Large intestine (tissue), 12 donors: ENCODE results near the gene VPS41. TPM values are rescaled to one million over a fixed set of nuclear protein-coding genes. Genes with fewer than 3 reads are reported as not detected.
"Not testable (repeated sequence)": the region's sequence is repeated elsewhere in the genome, so short reads cannot be mapped to it uniquely, and the experiment has no call there.

Source experiments
- DNase-seq, 2 donors: peaks; one replicate each; pipeline versions ENCODE4 v3.0.0 to v3.0.0-alpha.2; 2013
- H3K27ac ChIP-seq: one replicate; pipeline ENCODE4 v1.5.1; 2013; ENCODE audit warnings: low read length
- H3K27me3 ChIP-seq: 2 replicates; pipeline ENCODE4 v1.6.1; 2013; ENCODE audit warnings: low read length; ENCODE audit not compliant: control insufficient read depth, insufficient read depth
- H3K36me3 ChIP-seq: 2 replicates; pipeline ENCODE4 v1.6.1; 2013; ENCODE audit warnings: low read length; ENCODE audit not compliant: control insufficient read depth, insufficient read depth
- H3K4me1 ChIP-seq: one replicate; pipeline ENCODE4 v1.6.1; 2013; ENCODE audit warnings: low read length; ENCODE audit not compliant: control insufficient read depth, insufficient read depth
- H3K4me3 ChIP-seq: one replicate; pipeline ENCODE4 v1.5.1; 2013; ENCODE audit warnings: low read length
- H3K9me3 ChIP-seq: one replicate; pipeline ENCODE4 v1.6.1; 2013; ENCODE audit warnings: mild to moderate bottlenecking, low read depth, low read length, moderate library complexity; ENCODE audit not compliant: control insufficient read depth
- WGBS: methylation state at CpG from one replicate; pipeline ENCODE4 v1.1.5; 2013; ENCODE audit warnings: low lambda C conversion rate; ENCODE audit not compliant: insufficient coverage; 5-methylcytosine and 5-hydroxymethylcytosine counted together
- long read RNA-seq, 11 donors: transcript quantifications; one replicate each; lab custom pipeline, GENCODE V29; 2026
- polyA plus RNA-seq: library from polyadenylated mRNA; unstranded; fragments of 120-200 nt; gene quantifications from one replicate; pipeline ENCODE4 v1.2.1, GENCODE V29; 2013

The VPS41 gene
- polyA plus RNA-seq, result 63.7 TPM
- long read RNA-seq, donor 1, full-length matches to known transcripts, result 2 of 2 reads
- long read RNA-seq, donor 1, partial matches to known transcripts, result 0 of 2 reads
- long read RNA-seq, donor 1, other reads (novel, unspliced or antisense), result 0 of 2 reads
- long read RNA-seq, donor 2, full-length matches to known transcripts, result 11 of 17 reads
- long read RNA-seq, donor 2, partial matches to known transcripts, result 6 of 17 reads
- long read RNA-seq, donor 2, other reads (novel, unspliced or antisense), result 0 of 17 reads
- long read RNA-seq, donor 3, full-length matches to known transcripts, result 13 of 13 reads
- long read RNA-seq, donor 3, partial matches to known transcripts, result 0 of 13 reads
- long read RNA-seq, donor 3, other reads (novel, unspliced or antisense), result 0 of 13 reads
- long read RNA-seq, donor 4, full-length matches to known transcripts, result 1 of 1 reads
- long read RNA-seq, donor 4, partial matches to known transcripts, result 0 of 1 reads
- long read RNA-seq, donor 4, other reads (novel, unspliced or antisense), result 0 of 1 reads
- long read RNA-seq, donor 5, full-length matches to known transcripts, result 6 of 6 reads
- long read RNA-seq, donor 5, partial matches to known transcripts, result 0 of 6 reads
- long read RNA-seq, donor 5, other reads (novel, unspliced or antisense), result 0 of 6 reads
- long read RNA-seq, donor 6, full-length matches to known transcripts, result 3 of 9 reads
- long read RNA-seq, donor 6, partial matches to known transcripts, result 6 of 9 reads
- long read RNA-seq, donor 6, other reads (novel, unspliced or antisense), result 0 of 9 reads
- long read RNA-seq, donor 7, full-length matches to known transcripts, result 2 of 2 reads
- long read RNA-seq, donor 7, partial matches to known transcripts, result 0 of 2 reads
- long read RNA-seq, donor 7, other reads (novel, unspliced or antisense), result 0 of 2 reads
- long read RNA-seq, donor 8, full-length matches to known transcripts, result 4 of 15 reads
- long read RNA-seq, donor 8, partial matches to known transcripts, result 11 of 15 reads
- long read RNA-seq, donor 8, other reads (novel, unspliced or antisense), result 0 of 15 reads
- long read RNA-seq, donor 9, full-length matches to known transcripts, result 4 of 4 reads
- long read RNA-seq, donor 9, partial matches to known transcripts, result 0 of 4 reads
- long read RNA-seq, donor 9, other reads (novel, unspliced or antisense), result 0 of 4 reads
- long read RNA-seq, donor 10, full-length matches to known transcripts, result 7 of 7 reads
- long read RNA-seq, donor 10, partial matches to known transcripts, result 0 of 7 reads
- long read RNA-seq, donor 10, other reads (novel, unspliced or antisense), result 0 of 7 reads
- long read RNA-seq, donor 11, full-length matches to known transcripts, result 5 of 5 reads
- long read RNA-seq, donor 11, partial matches to known transcripts, result 0 of 5 reads
- long read RNA-seq, donor 11, other reads (novel, unspliced or antisense), result 0 of 5 reads

GRCh38 chr7:38908759-38909335 lies at the start of gene VPS41:
Gene VPS41, minus strand, starts transcription at chr7:38909191. Its CDS starts 17 bp downstream, at chr7:38909174.
- WGBS, result no CpG with 5 or more reads among the region's 20 CpGs
- H3K27ac ChIP-seq, result peak within 1 kb of the TSS; percentile 49
- peak; percentile 84 to 87 for DNase-seq
- peak within 1 kb of the TSS; percentile 86 for H3K4me3 ChIP-seq
- H3K36me3 ChIP-seq, result no peaks in the 10 kb centered on the region
- H3K9me3 ChIP-seq, result no peaks in the 10 kb centered on the region
- H3K4me1 ChIP-seq, result no peaks in the 10 kb centered on the region
- H3K27me3 ChIP-seq, result no peaks in the 10 kb centered on the region

DNA sequence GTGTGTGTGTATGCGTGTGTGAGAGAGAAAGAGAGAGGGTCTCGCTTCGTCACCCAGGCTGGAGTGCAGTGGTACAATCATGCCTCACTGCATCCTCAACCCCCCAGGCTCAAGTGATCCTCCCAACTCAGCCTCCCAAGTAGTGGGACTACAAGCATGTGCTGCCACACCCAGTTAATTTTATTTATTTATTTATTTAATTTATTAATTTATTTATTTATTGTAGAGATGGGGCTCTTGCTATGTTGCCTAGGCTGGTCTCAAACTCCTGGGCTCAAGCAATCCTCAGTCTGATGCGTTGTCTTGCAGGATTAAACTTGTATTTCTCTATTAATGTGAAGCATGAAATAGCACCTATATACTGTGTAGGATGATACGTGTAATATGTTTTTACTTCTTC lies 46.9 kb upstream of the VPS41 start:
- H3K36me3 ChIP-seq, result no peaks in the 10 kb centered on the region
- no peaks in the 10 kb centered on the region for H3K9me3 ChIP-seq
- no peak for DNase-seq
- H3K27ac ChIP-seq, result no peak overlapping the region
- no peaks in the 10 kb centered on the region for H3K27me3 ChIP-seq
- H3K4me3 ChIP-seq, result no peak overlapping the region
- 100% methylated on average over 1 of the region's 5 CpGs for WGBS
- no peaks in the 10 kb centered on the region for H3K4me1 ChIP-seq

- no peak for DNase-seq
- no peaks in the 10 kb centered on the region for H3K9me3 ChIP-seq
- H3K4me1 ChIP-seq, result no peaks in the 10 kb centered on the region
- no peak overlapping the region for H3K4me3 ChIP-seq
- 90% methylated on average over 2 of the region's 4 CpGs for WGBS
- H3K27me3 ChIP-seq, result no peaks in the 10 kb centered on the region
- no peak overlapping the region for H3K27ac ChIP-seq
- H3K36me3 ChIP-seq, result no peaks in the 10 kb centered on the region
These were observed 45.0 kb upstream of the VPS41 start for GRCh38 chr7:38953971-38954370.

- Histone ChIP-seq H3K4me1 (no peaks in the 10 kb centered on the region), H3K9me3 (no peaks in the 10 kb centered on the region), H3K4me3 (no peak overlapping the region), H3K27me3 (no peaks in the 10 kb centered on the region), H3K36me3 (no peaks in the 10 kb centered on the region), H3K27ac (no peak overlapping the region)
- DNase-seq, result no peak
- 100% methylated on average over 1 of the region's 1 CpG for WGBS
These were observed 44.2 kb upstream of the VPS41 start for GRCh38 chr7:38953227-38953626.

DNA sequence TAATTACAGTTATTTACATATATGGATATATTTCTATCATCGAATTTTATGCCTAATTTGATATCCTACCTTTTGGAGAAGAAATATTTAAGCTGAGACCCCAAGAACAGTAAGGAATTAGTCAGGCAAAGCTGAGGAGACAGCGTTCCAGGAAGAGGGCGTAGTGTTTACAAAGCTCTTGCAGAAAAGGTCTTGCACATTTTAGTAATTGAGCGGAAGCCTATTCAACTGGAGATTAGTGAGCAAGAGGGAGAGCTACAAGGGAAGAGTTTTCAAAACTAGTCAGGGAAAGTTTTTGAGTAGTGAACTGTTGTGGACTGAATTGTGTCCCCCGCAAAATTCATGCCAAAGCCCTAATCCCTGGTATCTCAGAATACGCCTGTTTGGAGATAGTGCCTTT lies 42.2 kb upstream of the VPS41 start:
- DNase-seq, result no peak
- Histone ChIP-seq H3K4me3 (no peak overlapping the region), H3K36me3 (no peaks in the 10 kb centered on the region), H3K4me1 (no peaks in the 10 kb centered on the region), H3K27me3 (no peaks in the 10 kb centered on the region), H3K27ac (no peak overlapping the region), H3K9me3 (no peaks in the 10 kb centered on the region)
- WGBS, result 100% methylated on average over 1 of the region's 6 CpGs

GRCh38 chr7:38950309-38950708 lies 41.3 kb upstream of the VPS41 start:
- no peak overlapping the region for H3K27ac ChIP-seq
- no peaks in the 10 kb centered on the region for H3K4me1 ChIP-seq
- H3K27me3 ChIP-seq, result no peaks in the 10 kb centered on the region
- no CpG with 5 or more reads among the region's 1 CpG for WGBS
- no peaks in the 10 kb centered on the region for H3K36me3 ChIP-seq
- H3K9me3 ChIP-seq, result no peaks in the 10 kb centered on the region
- H3K4me3 ChIP-seq, result no peak overlapping the region
- DNase-seq, result no peak

GRCh38 chr7:38947541-38947940 lies 38.5 kb upstream of the VPS41 start:
- WGBS, result no CpG with 5 or more reads among the region's 4 CpGs
- not testable (repeated sequence) for H3K9me3 ChIP-seq, DNase-seq, H3K27ac ChIP-seq, H3K36me3 ChIP-seq, H3K4me3 ChIP-seq, H3K4me1 ChIP-seq, H3K27me3 ChIP-seq

- Histone ChIP-seq H3K27ac (no peak overlapping the region), H3K36me3 (no peaks in the 10 kb centered on the region), H3K9me3 (no peaks in the 10 kb centered on the region), H3K4me3 (no peak overlapping the region), H3K27me3 (no peaks in the 10 kb centered on the region), H3K4me1 (no peaks in the 10 kb centered on the region)
- no peak for DNase-seq
- 83% methylated on average over 3 of the region's 4 CpGs for WGBS
These were observed 33.5 kb upstream of the VPS41 start for GRCh38 chr7:38942431-38943051.

GRCh38 chr7:38940774-38941173 lies 31.8 kb upstream of the VPS41 start:
- Histone ChIP-seq H3K4me1 (no peaks in the 10 kb centered on the region), H3K27ac (no peak overlapping the region), H3K4me3 (no peak overlapping the region), H3K27me3 (no peaks in the 10 kb centered on the region), H3K9me3 (no peaks in the 10 kb centered on the region), H3K36me3 (no peaks in the 10 kb centered on the region)
- DNase-seq, result no peak
- 92% methylated on average over 2 of the region's 3 CpGs for WGBS
